GM10266 (cell line): ENCODE results near the gene OLFM4.

Source experiments
- DNase-seq: peaks from one replicate; pipeline ENCODE4 v3.0.0; 2012; ENCODE audit errors: extremely low spot score
- TF ChIP-seq, protein P1 (sequence below): IDR thresholded peaks from 2 replicates; pipeline ENCODE4 v1.5.1; 2012; ENCODE audit warnings: mild to moderate bottlenecking, low read depth; ENCODE audit not compliant: control insufficient read depth, insufficient read depth; ENCODE audit errors: missing control alignments

Gene OLFM4

DNA sequence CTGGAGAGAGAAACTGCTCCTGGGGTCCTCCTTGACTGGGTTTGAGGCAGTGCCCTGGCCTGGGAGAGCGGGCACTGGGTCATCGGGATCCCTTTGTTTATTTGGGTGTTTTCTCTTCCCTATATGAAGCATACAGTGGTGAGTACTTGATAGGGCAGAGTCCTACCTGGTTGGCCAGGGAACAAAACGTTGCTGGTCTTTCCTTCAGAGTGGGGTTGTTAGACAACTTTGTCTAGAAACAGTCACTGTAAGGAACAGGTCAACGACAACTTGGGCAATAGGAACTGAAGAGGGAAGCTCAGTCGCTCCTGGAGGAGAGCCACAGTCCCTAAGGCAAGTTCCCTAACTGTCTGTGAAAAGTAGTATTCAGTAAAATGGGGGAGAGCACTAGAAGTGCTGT, 550 bp upstream of the OLFM4 start:
- no peak for DNase-seq
- TF ChIP-seq, protein P1, sequence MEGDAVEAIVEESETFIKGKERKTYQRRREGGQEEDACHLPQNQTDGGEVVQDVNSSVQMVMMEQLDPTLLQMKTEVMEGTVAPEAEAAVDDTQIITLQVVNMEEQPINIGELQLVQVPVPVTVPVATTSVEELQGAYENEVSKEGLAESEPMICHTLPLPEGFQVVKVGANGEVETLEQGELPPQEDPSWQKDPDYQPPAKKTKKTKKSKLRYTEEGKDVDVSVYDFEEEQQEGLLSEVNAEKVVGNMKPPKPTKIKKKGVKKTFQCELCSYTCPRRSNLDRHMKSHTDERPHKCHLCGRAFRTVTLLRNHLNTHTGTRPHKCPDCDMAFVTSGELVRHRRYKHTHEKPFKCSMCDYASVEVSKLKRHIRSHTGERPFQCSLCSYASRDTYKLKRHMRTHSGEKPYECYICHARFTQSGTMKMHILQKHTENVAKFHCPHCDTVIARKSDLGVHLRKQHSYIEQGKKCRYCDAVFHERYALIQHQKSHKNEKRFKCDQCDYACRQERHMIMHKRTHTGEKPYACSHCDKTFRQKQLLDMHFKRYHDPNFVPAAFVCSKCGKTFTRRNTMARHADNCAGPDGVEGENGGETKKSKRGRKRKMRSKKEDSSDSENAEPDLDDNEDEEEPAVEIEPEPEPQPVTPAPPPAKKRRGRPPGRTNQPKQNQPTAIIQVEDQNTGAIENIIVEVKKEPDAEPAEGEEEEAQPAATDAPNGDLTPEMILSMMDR, result no peak

DNA sequence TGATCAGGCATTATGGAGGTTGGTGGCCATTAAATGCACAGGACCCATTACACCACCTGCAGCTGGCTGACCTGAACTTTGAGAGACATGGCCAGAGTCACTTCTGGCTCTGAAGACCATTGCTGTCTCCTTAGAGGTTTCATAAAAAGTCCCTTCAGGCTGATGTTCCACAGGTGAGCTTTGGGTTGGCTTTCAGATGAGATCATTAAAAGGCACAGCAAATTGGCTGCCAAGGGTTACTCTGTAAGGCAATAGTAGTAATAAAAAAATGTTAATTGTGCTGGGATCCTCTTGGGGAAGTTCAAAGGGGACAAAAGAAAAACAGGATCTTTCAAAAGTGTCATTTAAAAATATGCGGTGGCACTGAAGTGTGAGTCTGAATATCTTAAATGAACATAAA, 4.2 kb downstream of the OLFM4 start:
- TF ChIP-seq, protein P1, result no peak

DNA sequence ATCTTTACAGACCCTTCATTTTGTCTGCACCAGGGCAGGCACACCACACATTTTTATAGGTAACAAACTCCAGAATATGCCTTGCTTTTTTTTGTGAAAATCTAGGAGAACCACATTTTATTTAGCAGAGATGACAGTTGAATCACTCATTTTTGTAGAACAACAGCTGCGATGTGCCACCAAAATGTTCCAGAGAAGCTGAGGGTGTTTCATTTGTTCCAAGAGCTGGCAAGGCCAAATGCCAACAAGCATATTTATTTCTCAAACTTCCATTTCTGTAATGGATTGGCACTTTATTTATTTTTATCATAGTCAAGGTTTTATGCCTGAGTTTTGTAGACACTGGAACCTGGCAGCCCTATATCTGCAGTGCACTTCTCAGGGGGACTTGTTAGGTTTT, 10.4 kb downstream of the OLFM4 start:
- TF ChIP-seq, protein P1, result no peak
- no peak for DNase-seq

More for the DNA sequence above, 4.2 kb downstream of the OLFM4 start:
- DNase-seq, result no peak

DNA sequence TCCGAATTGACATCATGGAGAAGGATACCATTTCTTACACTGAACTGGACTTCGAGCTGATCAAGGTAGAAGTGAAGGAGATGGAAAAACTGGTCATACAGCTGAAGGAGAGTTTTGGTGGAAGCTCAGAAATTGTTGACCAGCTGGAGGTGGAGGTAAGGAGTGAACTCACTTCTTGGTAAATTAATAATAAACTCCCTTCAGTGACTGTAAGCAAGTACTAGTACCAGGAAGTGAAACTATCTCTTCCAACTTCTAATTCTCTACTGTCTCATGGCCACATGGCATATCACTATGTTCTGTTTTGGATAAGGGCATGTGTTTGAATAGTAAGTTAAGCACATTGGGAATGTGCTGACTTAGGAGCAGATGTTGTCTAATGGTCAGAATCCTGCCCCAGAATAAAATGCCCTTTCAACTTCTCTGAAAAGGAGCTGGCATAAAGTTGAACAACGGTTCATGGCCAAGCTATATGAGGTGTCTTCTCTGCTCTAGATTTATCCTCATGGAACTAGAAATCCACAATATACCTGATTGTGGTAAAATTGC, 13.4 kb downstream of the OLFM4 start:
- TF ChIP-seq, protein P1, result no peak
- DNase-seq, result no peak

DNA sequence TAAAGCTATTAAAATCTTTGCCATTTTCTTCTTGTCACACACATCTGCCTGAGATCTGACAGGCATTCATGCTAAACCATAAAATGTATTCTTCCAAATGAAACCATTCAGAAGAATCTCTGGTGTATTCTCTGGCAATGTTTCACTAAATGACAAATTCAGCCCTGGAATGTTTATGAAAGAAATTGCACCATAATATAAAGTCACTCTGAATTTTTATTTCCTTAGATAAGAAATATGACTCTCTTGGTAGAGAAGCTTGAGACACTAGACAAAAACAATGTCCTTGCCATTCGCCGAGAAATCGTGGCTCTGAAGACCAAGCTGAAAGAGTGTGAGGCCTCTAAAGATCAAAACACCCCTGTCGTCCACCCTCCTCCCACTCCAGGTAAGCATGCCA, 14.3 kb downstream of the OLFM4 start:
- TF ChIP-seq, protein P1, result no peak
- DNase-seq, result no peak

DNA sequence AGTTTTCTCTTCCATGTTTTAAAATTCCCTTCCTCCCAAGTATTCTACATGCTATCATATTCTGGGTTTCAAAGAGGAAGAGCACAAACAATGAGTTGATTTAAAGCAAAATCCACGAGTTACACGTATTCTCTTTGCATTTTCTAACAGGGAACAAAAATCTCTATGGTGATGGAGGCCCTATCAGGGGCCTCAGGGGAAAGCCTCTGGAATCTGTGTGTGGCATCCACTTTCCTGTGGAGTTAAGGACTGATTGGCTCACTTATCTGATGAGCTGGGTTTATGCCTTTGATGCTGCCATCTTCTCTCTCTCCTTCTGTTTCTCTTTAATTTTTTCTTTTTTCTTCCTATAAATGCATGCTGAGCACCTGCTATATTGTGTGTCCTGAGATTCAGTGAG, 14.8 kb downstream of the OLFM4 start:
- DNase-seq, result no peak
- TF ChIP-seq, protein P1, result no peak

DNA sequence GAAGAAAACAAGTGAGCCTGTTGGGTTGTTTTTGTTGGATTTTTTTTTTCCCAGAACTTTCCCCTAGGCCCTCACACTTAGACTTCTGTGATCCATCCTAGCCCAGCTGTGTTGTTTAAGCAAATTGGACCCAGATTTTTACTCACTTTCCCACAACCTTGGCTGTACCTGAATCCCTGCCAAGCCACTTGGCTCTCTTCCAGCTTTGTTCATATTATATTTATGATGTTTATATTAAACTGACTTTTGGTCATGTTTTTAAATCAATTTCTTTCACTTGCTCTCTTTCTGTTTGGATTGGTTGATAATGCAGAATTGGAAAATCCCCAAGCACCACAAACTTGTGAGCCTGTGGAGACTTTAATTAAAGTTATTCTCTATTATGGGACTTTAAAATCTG, 16.6 kb downstream of the OLFM4 start:
- TF ChIP-seq, protein P1, result no peak
- no peak for DNase-seq
